ENCODE results near the gene TCF7L2. TPM values are rescaled to one million over a fixed set of nuclear protein-coding genes. Genes with fewer than 3 reads are reported as not detected.

TCF7L2 gene
- total and polyA plus RNA-seq, 9 of the 15 experiments (the other 6 are each of a cell fraction or from before 2014, with no cell fraction given): 0.32 to 2.8 (median 0.92) TPM

- no peak for TF ChIP-seq PBX2 (CRISPR knock-in tag; IDR thresholded peaks at IDR 0.05; ENCODE audit: low read depth)
- TF ChIP-seq PBX2 (tag; conservative IDR thresholded peaks at IDR 0.05; ENCODE audit: low read depth): no peak
- TF ChIP-seq RBBP5 (IDR thresholded peaks at IDR 0.05; ENCODE audit: borderline replicate concordance, insufficient read depth, low read length, poor library complexity, severe bottlenecking): no peak
- no peak for TF ChIP-seq ZNF592 (IDR thresholded peaks at IDR 0.05)
- no peak for TF ChIP-seq BHLHE40 (IDR thresholded peaks at IDR 0.05; ENCODE audit: low read length)
These were observed 14.4 kb downstream of the TCF7L2 start (continued) for GRCh38 chr10:112964482-112964881.
